SIG-M5 (cell line): ENCODE results near the gene PSMB1.
"Not testable (repeated sequence)": the region's sequence is repeated elsewhere in the genome, so short reads cannot be mapped to it uniquely, and the experiment has no call there.

Source experiments
- DNase-seq: peaks from one replicate; lab custom pipeline; 2025; lab: John Stamatoyannopoulos, UW

Gene PSMB1

GRCh38 chr6:170535004-170535403, 18.1 kb downstream of the PSMB1 start:
- no peak for DNase-seq

- no peak for DNase-seq
Measured at GRCh38 chr6:170533792-170534191, 19.3 kb downstream of the PSMB1 start.

GRCh38 chr6:170532867-170533488, 20.1 kb downstream of the PSMB1 start:
- no peak for DNase-seq

- no peak for DNase-seq
Measured at GRCh38 chr6:170529839-170530469, 23.2 kb downstream of the PSMB1 start.

GRCh38 chr6:170527995-170528394, 25.1 kb downstream of the PSMB1 start:
- not testable (repeated sequence) for DNase-seq

GRCh38 chr6:170525795-170526194, 27.3 kb downstream of the PSMB1 start:
- DNase-seq: no peak

GRCh38 chr6:170524172-170524502, 29.0 kb downstream of the PSMB1 start:
- DNase-seq: no peak

- no peak for DNase-seq
Measured at GRCh38 chr6:170523256-170524171, 29.6 kb downstream of the PSMB1 start.

- no peak for DNase-seq
Measured at GRCh38 chr6:170522565-170523183, 30.4 kb downstream of the PSMB1 start.

GRCh38 chr6:170516783-170517616, 36.1 kb downstream of the PSMB1 start:
- no peak for DNase-seq

GRCh38 chr6:170514908-170515307, 38.2 kb downstream of the PSMB1 start:
- DNase-seq: no peak

GRCh38 chr6:170512249-170512648, 40.9 kb downstream of the PSMB1 start:
- DNase-seq: no peak

- DNase-seq: no peak
Measured at GRCh38 chr6:170510631-170511030, 42.5 kb downstream of the PSMB1 start.

GRCh38 chr6:170509723-170510018, 43.4 kb downstream of the PSMB1 start:
- no peak for DNase-seq

- DNase-seq: not testable (repeated sequence)
Measured at GRCh38 chr6:170508892-170509722, 44.0 kb downstream of the PSMB1 start.

- not testable (repeated sequence) for DNase-seq
Measured at GRCh38 chr6:170508275-170508674, 44.8 kb downstream of the PSMB1 start.

GRCh38 chr6:170507728-170508127, 45.4 kb downstream of the PSMB1 start:
- DNase-seq: not testable (repeated sequence)

GRCh38 chr6:170506446-170506845, 46.7 kb downstream of the PSMB1 start:
- DNase-seq: no peak

GRCh38 chr6:170505306-170505705, 47.8 kb downstream of the PSMB1 start:
- DNase-seq: no peak

- no peak for DNase-seq
Measured at GRCh38 chr6:170504479-170504878, 48.6 kb downstream of the PSMB1 start.

GRCh38 chr6:170503414-170503761, 49.7 kb downstream of the PSMB1 start:
- no peak for DNase-seq
